ENCODE results near the gene CRIM1.

CRIM1 gene

GRCh38 chr2:36587101-36587500 is 231.5 kb downstream of the CRIM1 start:
- DNase-seq, result no peak

- no peak for DNase-seq
Observed at GRCh38 chr2:36587556-36587955, 232.0 kb downstream of the CRIM1 start.

- DNase-seq, result no peak
Observed at GRCh38 chr2:36589230-36589630, 233.7 kb downstream of the CRIM1 start.

- DNase-seq, result no peak
Observed at GRCh38 chr2:36594849-36595248, 239.3 kb downstream of the CRIM1 start.

GRCh38 chr2:36596397-36596796 is 240.8 kb downstream of the CRIM1 start:
- DNase-seq, result no peak

DNA sequence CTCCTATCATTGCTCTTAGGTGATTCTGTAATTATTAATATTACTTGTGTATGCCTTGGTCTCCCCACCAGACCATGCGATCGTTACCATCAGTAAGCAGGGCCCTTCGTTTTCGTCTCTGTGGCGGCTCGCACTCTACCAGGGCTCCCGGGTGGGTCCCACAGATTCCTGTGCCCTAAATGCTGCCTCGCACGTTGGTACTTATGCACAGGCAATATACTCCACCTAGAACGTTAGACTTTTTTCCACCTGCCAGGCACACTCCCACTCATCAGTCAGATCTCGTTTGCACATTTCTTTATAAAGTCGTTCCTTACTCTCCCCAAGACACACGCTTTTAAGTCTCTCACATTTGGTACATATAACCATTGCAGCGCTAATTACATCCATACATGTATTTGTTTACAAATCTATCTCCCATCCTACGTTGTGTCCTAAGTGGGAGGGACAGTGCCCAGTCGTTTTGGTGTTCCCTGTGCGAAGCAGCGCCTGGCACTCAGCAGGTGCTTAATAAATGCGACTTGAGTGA is 241.5 kb downstream of the CRIM1 start:
- DNase-seq, result no peak

DNA sequence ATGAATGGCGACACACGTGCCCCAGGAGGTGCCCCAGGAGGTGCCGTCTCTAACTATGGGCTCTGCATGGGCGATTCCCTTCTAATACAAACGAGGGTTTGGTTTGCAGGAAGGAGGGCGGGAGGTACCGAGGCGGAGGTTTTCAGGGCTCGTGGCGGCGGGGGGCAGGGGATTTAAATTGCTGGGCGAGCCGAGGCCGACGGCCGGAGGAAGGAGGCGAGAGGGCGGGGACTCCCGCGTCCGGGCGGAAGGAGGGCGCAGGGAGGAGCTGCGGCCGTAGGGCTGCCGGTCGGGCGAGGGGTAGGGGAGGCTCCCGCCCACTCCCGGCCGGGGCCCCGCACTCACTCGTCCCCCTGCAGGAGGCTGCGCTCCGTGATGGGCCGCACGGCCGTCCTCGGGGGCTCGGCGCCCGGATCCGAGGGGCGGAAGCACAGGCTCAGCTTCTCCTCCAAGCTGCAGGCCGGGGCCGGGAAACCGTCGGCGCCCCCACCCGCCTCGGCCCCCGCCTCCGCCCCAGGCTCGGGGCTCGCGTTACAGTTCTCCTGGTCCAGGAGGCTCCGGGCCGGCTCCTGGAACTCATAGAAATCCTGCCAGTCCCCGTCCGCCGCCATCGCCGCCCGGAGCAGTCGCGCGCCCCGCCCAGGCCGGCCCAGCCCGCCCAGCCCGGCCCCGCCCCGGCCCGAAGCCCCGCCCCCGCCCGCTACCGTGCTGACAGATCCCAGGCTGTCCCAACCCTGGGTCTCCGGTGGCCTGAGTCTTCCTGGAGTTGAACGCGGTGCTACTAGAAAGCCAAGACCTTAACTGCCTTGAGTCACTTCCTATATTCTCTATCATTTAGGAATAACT is 242.2 kb downstream of the CRIM1 start, which contains the start of gene FEZ2:
Gene FEZ2 (minus strand): TSS at position 637 of the 846 bp plus-strand sequence. CDS start 26 bp downstream, at position 611.
- peak; percentile 45 for DNase-seq
